ENCODE measurements around the gene ALAS2.

DNA sequence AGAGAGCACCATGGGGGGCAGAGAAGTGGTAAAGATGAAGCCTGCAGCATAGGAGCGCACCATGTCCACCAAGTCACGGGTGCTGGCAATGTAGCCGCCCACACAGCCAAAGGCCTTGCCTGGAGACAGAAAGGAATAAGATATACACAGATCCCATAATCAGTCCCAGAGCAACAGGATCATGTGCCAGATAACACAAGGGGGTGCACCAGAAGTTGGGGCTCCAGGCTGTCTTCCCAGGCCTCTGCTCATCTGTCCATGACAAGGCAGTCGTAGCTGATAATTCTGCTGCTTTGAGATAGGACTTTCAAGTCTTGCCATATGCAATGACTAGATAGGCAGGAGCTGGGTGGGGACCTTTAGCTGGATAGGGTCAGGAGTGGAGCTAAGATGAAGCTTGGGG lies 15.9 kb downstream of the ALAS2 start:
- TF ChIP-seq, protein P1, sequence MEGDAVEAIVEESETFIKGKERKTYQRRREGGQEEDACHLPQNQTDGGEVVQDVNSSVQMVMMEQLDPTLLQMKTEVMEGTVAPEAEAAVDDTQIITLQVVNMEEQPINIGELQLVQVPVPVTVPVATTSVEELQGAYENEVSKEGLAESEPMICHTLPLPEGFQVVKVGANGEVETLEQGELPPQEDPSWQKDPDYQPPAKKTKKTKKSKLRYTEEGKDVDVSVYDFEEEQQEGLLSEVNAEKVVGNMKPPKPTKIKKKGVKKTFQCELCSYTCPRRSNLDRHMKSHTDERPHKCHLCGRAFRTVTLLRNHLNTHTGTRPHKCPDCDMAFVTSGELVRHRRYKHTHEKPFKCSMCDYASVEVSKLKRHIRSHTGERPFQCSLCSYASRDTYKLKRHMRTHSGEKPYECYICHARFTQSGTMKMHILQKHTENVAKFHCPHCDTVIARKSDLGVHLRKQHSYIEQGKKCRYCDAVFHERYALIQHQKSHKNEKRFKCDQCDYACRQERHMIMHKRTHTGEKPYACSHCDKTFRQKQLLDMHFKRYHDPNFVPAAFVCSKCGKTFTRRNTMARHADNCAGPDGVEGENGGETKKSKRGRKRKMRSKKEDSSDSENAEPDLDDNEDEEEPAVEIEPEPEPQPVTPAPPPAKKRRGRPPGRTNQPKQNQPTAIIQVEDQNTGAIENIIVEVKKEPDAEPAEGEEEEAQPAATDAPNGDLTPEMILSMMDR (conservative IDR thresholded peaks at IDR 0.05 in 1 of 2, IDR thresholded peaks at IDR 0.05 in 1 of 2; ENCODE audit: low read depth in 1 of 2, low read length in 2 of 2): no peak
- no peak for TF ChIP-seq EZH2 (IDR thresholded peaks at IDR 0.05; ENCODE audit: low read length, missing control alignments)

Data from fibroblast of lung (primary cell).